ENCODE results near the gene TFDP2. TPM values are rescaled to one million over a fixed set of nuclear protein-coding genes. Genes with fewer than 3 reads are reported as not detected.

TFDP2 gene
- total RNA-seq: 10 to 100 TPM; 21.6 to 58.7 (median 44.1) TPM

- under 1% methylated on average over 22 of the region's 83 CpGs for WGBS
- no peaks in the 10 kb centered on the region for H3K36me3 ChIP-seq
- H3K4me3 ChIP-seq: peak within 1 kb of the TSS; percentile 98
- peak within 1 kb of the TSS; percentile 95 for H3K27ac ChIP-seq
- H3K9me3 ChIP-seq: no peaks in the 10 kb centered on the region
- H3K27me3 ChIP-seq: no peaks in the 10 kb centered on the region
- H3K4me1 ChIP-seq: peaks cover 43% of the 10 kb centered on the region
- peak in 2 of 3 donors; percentile 39 to 60 for TF ChIP-seq POLR2AphosphoS5 (IDR thresholded peaks at IDR 0.05)
- no peak for TF ChIP-seq CTCF (IDR thresholded peaks at IDR 0.05)
- TF ChIP-seq POLR2A (IDR thresholded peaks at IDR 0.05): peak in 1 of 2 donors; percentile 39
- DNase-seq (ENCODE audit: low spot score in 2 of 2): peak; percentile 93 to 95
Observed at GRCh38 chr3:142148792-142149672, at the start of gene TFDP2. Gene TFDP2 (minus strand): TSS chr3:142149544. CDS start chr3:142101749, 47,795 bp downstream.

- peaks cover 32% of the 10 kb centered on the region for H3K36me3 ChIP-seq
- no peaks in the 10 kb centered on the region for H3K27me3 ChIP-seq
- no peaks in the 10 kb centered on the region for H3K9me3 ChIP-seq
- no peak for DNase-seq (ENCODE audit: low spot score in 2 of 2)
- H3K4me1 ChIP-seq: no peaks in the 10 kb centered on the region
- no peak overlapping the region for H3K27ac ChIP-seq
- no peak for TF ChIP-seq CTCF (IDR thresholded peaks at IDR 0.05)
- no peak for TF ChIP-seq POLR2AphosphoS5 (IDR thresholded peaks at IDR 0.05)
- H3K4me3 ChIP-seq: no peak overlapping the region
Observed at GRCh38 chr3:142188846-142189245, 39.5 kb upstream of the TFDP2 start.

- H3K36me3 ChIP-seq: peaks cover 61% of the 10 kb centered on the region
- H3K4me3 ChIP-seq: no peak overlapping the region
- H3K27ac ChIP-seq: no peak overlapping the region
- no peaks in the 10 kb centered on the region for H3K4me1 ChIP-seq
- 82% methylated on average over 6 of the region's 6 CpGs for WGBS
- TF ChIP-seq EP300 (IDR thresholded peaks at IDR 0.05): no peak
- TF ChIP-seq CTCF (IDR thresholded peaks at IDR 0.05): peak in 1 of 2 donors; percentile 39
- H3K9me3 ChIP-seq: no peaks in the 10 kb centered on the region
- DNase-seq (ENCODE audit: low spot score in 2 of 2): no peak
- no peaks in the 10 kb centered on the region for H3K27me3 ChIP-seq
Observed at GRCh38 chr3:142180761-142181362, 31.5 kb upstream of the TFDP2 start.

GRCh38 chr3:142175478-142175877 is 26.1 kb upstream of the TFDP2 start:
- Histone ChIP-seq H3K36me3 (peaks cover 69% of the 10 kb centered on the region), H3K9me3 (no peaks in the 10 kb centered on the region), H3K27me3 (no peaks in the 10 kb centered on the region), H3K4me1 (no peaks in the 10 kb centered on the region), H3K27ac (no peak overlapping the region), H3K4me3 (no peak overlapping the region)
- 85% methylated on average over 1 of the region's 1 CpG for WGBS
- DNase-seq (ENCODE audit: low spot score in 2 of 2): no peak
- TF ChIP-seq POLR2AphosphoS5 (IDR thresholded peaks at IDR 0.05) (no peak), CTCF (IDR thresholded peaks at IDR 0.05) (no peak), EP300 (IDR thresholded peaks at IDR 0.05) (no peak), POLR2A (IDR thresholded peaks at IDR 0.05) (no peak)

GRCh38 chr3:142174559-142174958 is 25.2 kb upstream of the TFDP2 start:
- WGBS: 87% methylated on average over 2 of the region's 2 CpGs
- DNase-seq (ENCODE audit: low spot score in 2 of 2): no peak
- Histone ChIP-seq H3K4me1 (no peaks in the 10 kb centered on the region), H3K27me3 (no peaks in the 10 kb centered on the region), H3K27ac (no peak overlapping the region), H3K36me3 (peaks cover 69% of the 10 kb centered on the region), H3K4me3 (no peak overlapping the region), H3K9me3 (no peaks in the 10 kb centered on the region)
- TF ChIP-seq POLR2AphosphoS5 (IDR thresholded peaks at IDR 0.05) (no peak), CTCF (IDR thresholded peaks at IDR 0.05) (no peak), POLR2A (IDR thresholded peaks at IDR 0.05) (no peak), EP300 (IDR thresholded peaks at IDR 0.05) (no peak)

Data from suprapubic skin (tissue), 4 donors.